ENCODE data around the gene NPHP3.

DNA sequence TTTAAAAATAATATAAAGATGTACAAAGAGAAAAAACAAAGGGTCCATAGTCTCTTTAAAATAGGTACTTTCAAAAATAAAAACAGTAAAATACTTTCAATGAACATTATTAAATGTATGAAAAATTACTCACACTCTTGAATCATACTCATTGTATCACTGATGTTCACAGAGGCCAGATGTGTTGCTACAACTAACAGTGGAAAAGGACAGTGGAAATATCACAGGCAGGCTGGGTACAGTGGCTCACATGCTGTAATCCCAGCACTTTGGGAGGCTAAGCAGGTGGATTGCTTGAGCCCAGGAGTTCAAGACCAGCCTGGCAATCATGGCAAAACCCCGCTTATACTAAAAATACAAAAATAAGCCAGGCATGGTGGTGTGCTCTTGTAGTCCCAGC is 26.8 kb downstream of the NPHP3 start:
- TF ChIP-seq, protein P1, sequence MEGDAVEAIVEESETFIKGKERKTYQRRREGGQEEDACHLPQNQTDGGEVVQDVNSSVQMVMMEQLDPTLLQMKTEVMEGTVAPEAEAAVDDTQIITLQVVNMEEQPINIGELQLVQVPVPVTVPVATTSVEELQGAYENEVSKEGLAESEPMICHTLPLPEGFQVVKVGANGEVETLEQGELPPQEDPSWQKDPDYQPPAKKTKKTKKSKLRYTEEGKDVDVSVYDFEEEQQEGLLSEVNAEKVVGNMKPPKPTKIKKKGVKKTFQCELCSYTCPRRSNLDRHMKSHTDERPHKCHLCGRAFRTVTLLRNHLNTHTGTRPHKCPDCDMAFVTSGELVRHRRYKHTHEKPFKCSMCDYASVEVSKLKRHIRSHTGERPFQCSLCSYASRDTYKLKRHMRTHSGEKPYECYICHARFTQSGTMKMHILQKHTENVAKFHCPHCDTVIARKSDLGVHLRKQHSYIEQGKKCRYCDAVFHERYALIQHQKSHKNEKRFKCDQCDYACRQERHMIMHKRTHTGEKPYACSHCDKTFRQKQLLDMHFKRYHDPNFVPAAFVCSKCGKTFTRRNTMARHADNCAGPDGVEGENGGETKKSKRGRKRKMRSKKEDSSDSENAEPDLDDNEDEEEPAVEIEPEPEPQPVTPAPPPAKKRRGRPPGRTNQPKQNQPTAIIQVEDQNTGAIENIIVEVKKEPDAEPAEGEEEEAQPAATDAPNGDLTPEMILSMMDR (IDR thresholded peaks at IDR 0.05) = no peak
- TF ChIP-seq POLR2AphosphoS5 (IDR thresholded peaks at IDR 0.05) = no peak
- TF ChIP-seq POLR2A (IDR thresholded peaks at IDR 0.05) = no peak
